Posterior vena cava (tissue), 2 donors: ENCODE data around the gene PROP1. TPM values are rescaled to one million over a fixed set of nuclear protein-coding genes. Genes with fewer than 3 reads are reported as not detected.
"Not testable (repeated sequence)": the region's sequence is repeated elsewhere in the genome, so short reads cannot be mapped to it uniquely, and the experiment has no call there.

ENCODE experiments used
- DNase-seq: peaks from one replicate; pipeline ENCODE4 v3.0.0-alpha.2; 2020; ENCODE audit warnings: low spot score
- intact Hi-C, 2 donors: fragments of 100-400 bp; cut with DNase I; formaldehyde crosslinking; loops; one replicate each; pipeline versions ENCODE4 v1.14.1 to v1.14.2; 2022 to 2023
- long read RNA-seq, 2 donors: library from polyadenylated mRNA; unstranded; transcript quantifications; one replicate each; pipeline ENCODE4 v2.0.0, GENCODE V29; 2020 to 2021
- total RNA-seq, 2 donors: library from RNA; stranded (reverse); fragmentation: NEBNext Ultra II Directional; extraction: Animal tissue kit (Norgen Biotek cat#: 25700); gene quantifications; one replicate each; pipeline ENCODE4 v1.2.1, GENCODE V29; 2021
- donor health status: DM: yes; HTN: yes; CAD: no.
- donor health status: DM: yes; HTN: yes; CAD: no.

Gene PROP1
- total RNA-seq, result not detected
- long read RNA-seq, donor 1, result 0 reads
- long read RNA-seq, donor 2, result 0 reads

DNA sequence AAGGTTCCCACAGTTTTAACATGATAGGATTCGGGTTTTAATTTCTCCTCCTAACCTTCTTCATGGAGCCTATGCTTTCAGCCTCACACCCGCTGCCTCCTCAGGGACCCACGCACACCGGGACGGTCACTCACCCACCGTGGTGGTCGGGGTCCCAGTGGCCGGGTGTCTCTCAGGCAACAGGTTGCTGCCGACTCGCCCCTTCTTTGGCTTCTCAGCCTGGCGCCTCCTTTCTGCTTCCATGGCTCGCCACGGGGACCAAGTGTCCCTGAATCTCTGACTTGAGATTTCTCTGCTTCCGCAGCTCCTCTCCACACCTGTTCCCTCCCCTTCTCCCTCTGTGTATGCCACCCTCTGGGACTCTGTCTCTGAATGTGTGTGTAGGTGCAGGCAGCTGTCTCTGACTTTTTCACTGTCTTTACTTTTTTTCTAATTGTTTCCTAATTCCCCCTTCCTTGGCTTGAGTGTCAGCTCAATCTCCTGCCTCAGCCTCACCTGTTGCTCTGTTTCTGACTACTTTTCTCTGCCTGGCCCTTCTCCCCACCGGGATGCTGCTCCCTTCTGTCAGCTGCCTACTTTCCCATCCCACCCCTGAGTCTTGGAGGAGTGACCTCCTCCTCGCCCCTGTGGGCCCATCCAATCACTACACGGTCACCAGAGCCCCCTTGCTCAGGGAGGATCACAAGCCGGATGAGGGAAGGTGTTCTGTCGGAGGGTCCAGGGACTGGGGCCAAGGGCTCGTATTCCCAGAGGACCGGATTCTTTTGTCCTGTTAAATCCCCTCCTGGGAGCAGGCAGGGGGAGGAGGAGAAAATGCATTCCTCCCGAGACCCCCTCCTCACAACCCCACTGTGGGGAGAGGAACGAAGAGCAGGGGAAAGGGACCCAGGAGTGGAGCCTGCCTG, at the start of gene PROP1:
Gene PROP1, minus strand, starts transcription at position 552 of the 905 bp plus-strand sequence. Its CDS starts 309 bp downstream, at position 243.
- DNase-seq, result peak; percentile 70
- intact Hi-C loops, result no loop called here

DNA sequence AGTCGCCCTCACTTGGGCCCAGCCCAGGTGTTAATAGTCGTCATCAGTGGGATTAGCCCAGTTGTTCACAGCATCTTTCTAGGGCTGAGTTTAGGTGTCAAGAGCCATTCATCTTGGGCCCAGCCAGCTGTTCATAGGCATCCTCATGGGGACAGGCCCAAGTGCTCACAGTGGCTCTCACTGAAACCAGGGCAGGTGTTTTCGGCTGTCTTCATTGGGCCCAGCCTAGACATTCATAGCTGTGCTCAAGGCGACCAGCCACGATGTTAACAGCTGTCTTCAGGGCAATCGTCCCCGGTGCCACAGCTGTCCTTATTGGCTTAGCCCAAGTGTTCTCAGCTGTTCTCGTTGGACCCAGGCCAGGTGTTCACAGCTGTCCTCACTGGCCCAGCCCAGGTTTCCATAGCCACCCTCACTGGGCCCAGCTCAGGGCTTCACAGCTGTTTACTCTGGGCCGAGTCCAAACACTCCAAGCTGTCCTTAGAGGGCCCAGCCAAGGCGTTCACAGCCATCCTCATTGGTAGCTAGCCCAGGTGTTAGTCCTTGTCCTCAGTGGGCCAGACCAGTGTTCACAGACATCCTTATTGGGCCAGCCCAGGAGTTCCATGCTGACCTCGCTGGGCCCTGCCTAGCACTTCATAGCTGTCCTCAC, 23.5 kb upstream of the PROP1 start:
- DNase-seq, intact Hi-C loops: not testable (repeated sequence)

DNA sequence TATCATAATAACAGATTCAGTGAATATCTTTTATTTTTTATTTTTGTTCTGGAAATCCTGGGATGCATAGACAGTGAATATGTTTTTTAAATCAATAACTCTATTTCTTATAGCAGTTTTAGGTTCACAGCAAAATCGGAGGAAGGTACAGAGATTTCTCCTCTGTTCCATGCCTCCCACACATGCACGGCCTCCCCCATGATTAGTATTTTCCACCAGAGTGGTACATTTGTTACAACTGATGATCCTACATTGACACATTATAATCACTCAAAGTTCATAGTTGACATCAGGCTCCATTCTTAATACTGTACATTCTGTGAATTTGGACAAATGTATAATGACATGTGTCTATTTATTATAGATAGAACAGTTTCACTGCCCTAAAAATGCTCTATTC, 16.7 kb upstream of the PROP1 start:
- DNase-seq, intact Hi-C loops: not testable (repeated sequence)

GRCh38 chr5:178011816-178012554, 15.9 kb upstream of the PROP1 start:
- intact Hi-C loops, DNase-seq: not testable (repeated sequence)

DNA sequence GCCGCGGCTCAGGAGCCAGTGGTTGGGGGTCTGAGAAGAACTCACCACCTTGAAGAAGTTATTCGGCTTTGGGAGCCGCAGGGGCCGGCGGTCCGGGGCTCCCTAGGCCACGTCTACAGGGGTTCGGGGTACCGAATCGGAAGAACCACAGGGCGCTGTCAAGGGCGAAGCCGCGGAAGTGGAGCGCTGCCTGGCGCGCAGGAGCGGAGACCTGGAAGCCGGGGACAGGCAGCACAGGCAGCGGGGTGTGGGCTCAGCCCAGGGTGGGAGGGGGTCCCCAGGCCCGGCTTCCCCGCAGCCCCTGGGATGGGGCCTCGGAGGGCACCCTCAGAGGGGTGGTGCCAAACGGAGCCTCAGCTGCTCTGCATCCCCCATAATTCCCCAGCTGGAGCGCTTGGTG, 11.2 kb upstream of the PROP1 start:
- intact Hi-C loops, DNase-seq: not testable (repeated sequence)

DNA sequence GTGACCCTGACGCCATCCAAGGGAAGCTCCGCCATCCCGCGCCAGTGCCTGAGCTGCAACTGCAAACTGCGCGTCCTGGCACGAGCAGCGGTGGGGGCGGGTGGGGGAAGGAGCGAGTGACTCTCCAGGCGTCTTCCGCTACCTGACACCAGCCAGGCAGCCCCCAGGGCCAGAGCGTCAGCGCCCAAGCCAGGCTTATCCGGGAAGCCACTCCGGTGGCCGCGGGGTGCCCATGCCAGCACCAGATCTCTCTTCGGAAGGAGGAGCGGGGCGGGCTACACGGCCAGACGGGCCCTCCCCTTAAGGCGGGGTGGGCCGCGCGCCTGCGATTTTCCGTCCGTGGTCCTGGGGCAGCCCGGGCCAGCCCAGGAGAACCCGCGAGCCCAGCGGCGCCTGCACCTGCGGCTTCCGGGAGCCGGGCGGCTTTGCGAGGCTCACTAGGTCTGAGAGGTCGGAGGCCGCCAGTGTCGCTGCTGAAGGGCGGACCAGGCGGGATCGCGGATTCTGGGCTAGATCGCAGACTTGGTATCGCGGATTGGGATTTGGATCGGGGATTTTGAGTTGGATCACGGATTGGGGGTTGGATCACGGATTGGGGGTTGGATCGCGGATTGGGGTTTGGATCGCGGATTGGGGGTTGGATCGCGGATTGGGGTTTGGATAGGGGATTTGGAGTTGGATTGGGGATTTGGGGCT, 10.6 kb upstream of the PROP1 start:
- DNase-seq, intact Hi-C loops: not testable (repeated sequence)

DNA sequence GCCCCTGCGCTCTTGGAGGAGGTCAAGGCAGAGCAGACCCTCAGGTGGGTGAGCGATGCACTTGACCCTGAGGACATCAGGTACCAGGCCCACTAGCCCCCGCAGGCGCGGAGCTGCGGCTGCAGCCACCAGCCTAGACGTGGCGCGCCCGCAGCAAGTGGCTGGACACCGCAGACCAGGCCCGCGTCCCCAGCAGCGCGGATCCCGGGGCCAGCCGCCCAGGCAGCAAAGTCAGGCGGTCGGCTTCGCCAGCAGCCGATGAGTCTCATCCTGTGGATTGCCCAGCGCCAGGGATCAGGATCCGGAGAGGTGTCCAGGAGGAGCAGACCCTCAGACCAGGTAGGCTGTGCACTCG, 10.1 kb upstream of the PROP1 start:
- DNase-seq, intact Hi-C loops: not testable (repeated sequence)

- DNase-seq, result no peak
- intact Hi-C loops, result no loop called here
Measured at GRCh38 chr5:177997846-177998245, 1.8 kb upstream of the PROP1 start.

- intact Hi-C loops, result no loop called here
Measured at GRCh38 chr5:177997319-177997670, 1.3 kb upstream of the PROP1 start.

DNA sequence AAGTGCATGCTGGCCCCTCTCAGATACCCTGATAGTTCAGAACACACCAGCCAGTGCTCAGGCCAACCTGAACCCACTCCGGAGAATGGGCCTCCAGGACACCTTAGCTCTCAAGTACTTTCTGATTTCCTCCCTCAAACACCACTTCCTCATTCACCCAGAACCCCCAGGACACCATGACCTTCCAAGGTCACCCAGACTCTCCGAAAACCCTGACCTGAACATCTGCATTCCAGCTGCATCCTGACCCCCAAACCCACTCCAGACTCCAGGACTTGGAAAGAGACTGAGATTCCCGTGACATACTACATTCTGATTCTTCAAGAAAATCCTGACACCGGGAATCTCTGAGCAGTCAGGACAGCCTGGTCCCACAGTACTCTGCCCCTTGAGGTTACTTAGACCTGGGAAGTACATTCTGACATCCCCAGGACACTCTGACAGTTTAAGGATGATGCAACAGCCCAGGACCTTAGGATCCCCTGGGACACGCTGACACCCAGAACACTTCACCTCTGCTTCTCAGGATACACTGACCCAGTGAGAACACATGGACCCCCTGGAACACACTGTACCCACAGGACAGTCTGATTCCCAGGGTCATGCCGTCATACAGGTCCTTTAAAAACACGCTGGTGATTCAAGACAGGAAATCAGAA, 747 bp upstream of the PROP1 start:
- intact Hi-C loops, result no loop called here
- no peak for DNase-seq

More at GRCh38 chr5:177997319-177997670, 1.3 kb upstream of the PROP1 start:
- DNase-seq, result no peak

GRCh38 chr5:177994561-177995190, 1.4 kb downstream of the PROP1 start:
- intact Hi-C loops, result no loop called here
- DNase-seq, result no peak

GRCh38 chr5:177994063-177994462, 2.0 kb downstream of the PROP1 start:
- peak; percentile 65 for DNase-seq
- intact Hi-C loops, result no loop called here

DNA sequence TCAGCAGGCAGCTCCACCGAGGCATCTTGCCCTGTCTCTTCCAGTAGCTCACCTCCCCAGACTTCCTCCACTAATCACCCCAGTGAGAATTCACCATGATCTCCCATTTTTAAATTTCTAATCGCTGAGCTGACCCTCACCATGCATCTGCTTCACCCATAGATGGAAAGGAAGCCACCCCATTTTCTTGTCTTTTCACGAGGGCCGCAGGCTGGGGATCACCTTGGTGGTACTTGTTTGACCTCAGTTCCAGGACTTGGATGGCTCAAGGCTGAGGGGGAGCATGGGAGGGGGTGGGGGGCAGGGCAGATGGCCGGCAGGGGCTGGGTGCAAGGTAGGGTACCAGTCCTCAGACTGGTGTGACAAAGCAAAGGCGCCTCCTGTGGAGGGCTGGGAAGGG, 3.6 kb downstream of the PROP1 start:
- no peak for DNase-seq
- intact Hi-C loops, result no loop called here

DNA sequence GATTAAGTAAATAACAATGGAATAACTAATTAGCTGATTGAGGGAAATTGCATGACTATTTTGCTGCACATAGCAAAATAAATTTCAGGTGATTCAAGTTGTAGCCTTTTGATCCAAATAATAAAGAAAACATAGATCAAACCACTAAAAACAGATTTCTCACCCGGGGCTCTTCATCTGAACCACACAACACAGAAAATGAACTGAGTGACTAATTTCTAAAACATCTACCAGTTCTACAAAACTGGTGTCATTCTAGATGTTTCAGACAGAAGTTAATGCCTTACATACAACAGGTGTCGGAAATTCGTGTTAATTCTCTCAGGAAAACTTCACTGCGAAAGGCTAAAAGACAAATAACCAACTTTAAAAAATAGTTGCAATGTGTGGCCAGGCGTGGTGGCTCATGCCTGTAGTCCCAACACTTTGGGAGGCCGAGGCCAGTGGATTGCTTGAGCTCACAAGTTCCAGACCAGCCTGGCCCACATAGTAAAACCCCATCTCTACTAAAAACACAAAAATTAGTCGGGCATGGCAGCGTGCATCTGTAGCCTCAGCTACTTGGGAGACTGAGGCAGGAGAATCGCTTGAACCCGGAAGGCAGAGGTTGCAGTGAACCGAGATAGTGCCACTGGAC, 6.9 kb downstream of the PROP1 start:
- no peak for DNase-seq
- intact Hi-C loops, result no loop called here

GRCh38 chr5:177987326-177987725, 8.7 kb downstream of the PROP1 start:
- no peak for DNase-seq
- intact Hi-C loops, result no loop called here

- intact Hi-C loops, result no loop called here
- DNase-seq, result no peak
Measured at GRCh38 chr5:177985430-177986040, 10.5 kb downstream of the PROP1 start.

- intact Hi-C loops, result no loop called here
- DNase-seq, result no peak
Measured at GRCh38 chr5:177984584-177985206, 11.3 kb downstream of the PROP1 start.
